Right lung (tissue), 10 donors: Measurements from ENCODE around the gene OR6P1. TPM values are rescaled to one million over a fixed set of nuclear protein-coding genes. Genes with fewer than 3 reads are reported as not detected.
A peak's percentile ranks its signal among the peaks of the same experiment; 100 is the strongest.

ENCODE experiments used
- DNase-seq, 2 donors: peaks; one replicate each; pipeline ENCODE4 v3.0.0-alpha.2; 2013
- long read RNA-seq, 8 donors: transcript quantifications; one replicate each; lab custom pipeline, GENCODE V29; 2026
- polyA plus RNA-seq, 5 donors: library from polyadenylated mRNA; unstranded; fragments of 120-200 nt; gene quantifications; one replicate each; pipeline versions ENCODE4 v1.2.1 to v1.2.3, GENCODE V29; 2013; ENCODE audit warnings: inconsistent platforms in 1 of 5, low replicate concordance in 1 of 5; ENCODE audit not compliant: insufficient read length in 5 of 5, insufficient read depth in 1 of 5

OR6P1 gene, protein sequence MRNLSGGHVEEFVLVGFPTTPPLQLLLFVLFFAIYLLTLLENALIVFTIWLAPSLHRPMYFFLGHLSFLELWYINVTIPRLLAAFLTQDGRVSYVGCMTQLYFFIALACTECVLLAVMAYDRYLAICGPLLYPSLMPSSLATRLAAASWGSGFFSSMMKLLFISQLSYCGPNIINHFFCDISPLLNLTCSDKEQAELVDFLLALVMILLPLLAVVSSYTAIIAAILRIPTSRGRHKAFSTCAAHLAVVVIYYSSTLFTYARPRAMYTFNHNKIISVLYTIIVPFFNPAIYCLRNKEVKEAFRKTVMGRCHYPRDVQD
- not detected for polyA plus RNA-seq
- long read RNA-seq, donor 1 = 0 reads
- long read RNA-seq, donor 2 = 0 reads
- long read RNA-seq, donor 3 = 0 reads
- long read RNA-seq, donor 4 = 0 reads
- long read RNA-seq, donor 5 = 0 reads
- long read RNA-seq, donor 6 = 0 reads
- long read RNA-seq, donor 7 = 0 reads
- long read RNA-seq, donor 8 = 0 reads

DNA sequence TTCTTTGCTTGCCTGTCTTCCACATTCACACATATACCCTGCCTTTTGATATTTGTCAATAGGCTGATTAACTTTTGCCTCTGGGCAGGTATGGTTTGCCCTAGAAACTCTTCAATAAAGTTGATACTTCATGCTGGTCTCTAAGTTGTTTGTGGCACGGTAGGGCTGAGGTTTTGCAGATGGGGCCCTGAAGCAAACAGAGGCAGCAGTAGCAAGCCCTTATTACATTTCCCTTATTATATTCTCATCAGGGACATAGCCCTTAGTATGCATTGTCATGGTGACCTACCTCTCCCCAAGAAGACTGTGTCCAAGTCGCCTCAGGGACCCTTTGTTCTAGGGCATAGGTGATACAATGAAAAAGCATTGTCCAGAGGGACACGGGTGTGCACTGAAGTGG is at the start of gene OR6P1:
OR6P1 (minus strand) TSS at position 101 of the 400 bp plus-strand sequence. CDS start 6,976 bp downstream, outside the sequence.
- DNase-seq = no peak

DNA sequence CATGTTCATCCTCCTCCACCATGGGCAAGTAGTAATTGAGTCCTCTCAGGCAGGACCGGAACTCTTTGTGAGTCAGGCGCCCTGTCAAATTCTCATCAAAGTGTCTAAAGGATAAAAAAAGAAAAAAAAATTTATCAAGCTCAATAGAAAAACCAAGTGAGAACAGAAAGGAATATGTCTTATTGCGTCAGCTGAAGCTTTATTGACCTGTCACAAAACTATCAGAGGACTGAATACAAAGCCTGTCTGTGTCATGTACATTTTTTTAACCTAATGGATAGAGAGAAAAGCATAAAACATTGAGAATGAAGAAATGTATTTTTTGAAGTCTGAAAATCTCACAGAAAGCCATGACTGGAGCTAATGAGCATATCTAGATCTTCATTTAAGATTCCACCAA is 43.4 kb upstream of the OR6P1 start:
- DNase-seq = no peak

DNA sequence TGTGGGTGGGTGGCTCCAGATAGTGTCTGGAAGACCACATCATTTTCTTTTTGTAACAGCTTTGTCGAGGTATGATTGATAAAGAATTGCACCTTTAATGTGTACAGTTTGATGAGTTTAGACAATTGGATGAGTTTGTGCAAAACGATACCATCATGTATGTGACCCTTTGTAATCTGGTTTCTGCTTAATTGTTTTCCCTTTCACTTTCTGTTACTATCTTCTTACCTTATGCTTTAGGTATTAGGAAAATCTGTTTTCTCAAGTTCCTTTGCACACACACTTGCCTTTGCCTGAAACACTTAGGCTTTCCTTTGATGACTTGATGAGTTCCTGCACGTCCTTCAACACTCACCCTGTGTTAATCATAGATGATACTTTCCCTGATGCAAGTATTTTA is 41.5 kb upstream of the OR6P1 start:
- DNase-seq = no peak

DNA sequence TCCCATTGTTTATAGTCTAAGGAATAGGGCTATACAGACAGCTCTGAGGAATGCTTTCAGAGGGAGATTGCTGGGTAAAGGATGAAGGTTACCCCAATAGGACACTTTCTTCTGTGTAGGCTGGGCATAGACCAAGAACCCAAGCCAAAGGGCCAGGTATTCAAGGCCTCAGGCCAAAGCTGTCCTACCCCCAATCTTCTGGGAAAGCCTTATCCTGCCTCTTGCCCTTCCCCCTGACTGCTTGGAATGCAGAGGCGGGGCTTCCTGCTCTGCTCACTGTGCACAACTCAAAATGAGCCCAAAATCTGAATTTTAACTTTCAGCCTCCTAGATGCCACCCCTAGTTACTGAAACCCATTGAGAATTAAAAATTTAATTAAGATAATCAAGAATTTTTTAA is 36.9 kb upstream of the OR6P1 start:
- no peak for DNase-seq

DNA sequence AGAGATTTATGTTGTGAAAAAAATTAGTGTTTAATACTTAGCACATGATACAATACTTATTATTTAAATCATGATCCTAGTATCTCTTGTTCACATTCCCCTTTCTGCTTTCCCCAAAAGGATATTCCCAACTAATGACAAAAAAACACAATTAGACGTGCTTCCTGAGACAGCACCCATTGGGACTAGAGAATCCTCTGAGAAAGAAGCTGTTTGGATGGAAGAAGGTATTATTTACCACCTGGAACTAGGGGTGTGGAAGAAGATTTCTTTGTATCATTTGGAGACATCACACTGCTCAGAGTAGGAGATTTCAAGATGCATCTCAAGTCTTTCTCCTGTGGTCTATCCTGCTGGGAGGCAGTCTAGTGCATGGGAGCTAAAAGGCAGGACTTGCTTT is 34.6 kb upstream of the OR6P1 start, which contains the start of gene OR10Z1:
OR10Z1 (plus strand) TSS at position 301 of the 400 bp plus-strand sequence. CDS start 1,171 bp downstream, outside the sequence.
- DNase-seq = no peak

DNA sequence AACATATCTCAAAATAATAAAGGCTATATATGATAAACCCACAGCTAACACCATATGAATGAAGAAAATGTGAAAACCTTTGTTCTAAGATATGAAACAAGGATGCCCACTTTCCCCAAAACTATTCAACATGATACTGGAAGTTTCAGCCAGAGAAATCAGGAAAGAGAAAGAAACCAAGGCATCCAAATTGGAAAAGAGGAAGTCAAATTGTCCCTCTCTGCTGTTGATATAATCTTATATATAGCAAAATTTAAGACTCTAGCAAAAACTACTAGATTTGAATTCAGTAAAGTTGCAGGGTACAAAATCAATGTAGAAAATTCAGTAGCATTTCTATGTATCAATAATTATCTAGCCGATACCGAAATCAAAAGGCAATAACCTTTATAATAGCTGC is 30.4 kb upstream of the OR6P1 start:
- no peak for DNase-seq

- DNase-seq = no peak
These were observed 16.6 kb upstream of the OR6P1 start for GRCh38 chr1:158586942-158587341.

- DNase-seq = no peak
These were observed 13.6 kb upstream of the OR6P1 start for GRCh38 chr1:158583962-158584361.

DNA sequence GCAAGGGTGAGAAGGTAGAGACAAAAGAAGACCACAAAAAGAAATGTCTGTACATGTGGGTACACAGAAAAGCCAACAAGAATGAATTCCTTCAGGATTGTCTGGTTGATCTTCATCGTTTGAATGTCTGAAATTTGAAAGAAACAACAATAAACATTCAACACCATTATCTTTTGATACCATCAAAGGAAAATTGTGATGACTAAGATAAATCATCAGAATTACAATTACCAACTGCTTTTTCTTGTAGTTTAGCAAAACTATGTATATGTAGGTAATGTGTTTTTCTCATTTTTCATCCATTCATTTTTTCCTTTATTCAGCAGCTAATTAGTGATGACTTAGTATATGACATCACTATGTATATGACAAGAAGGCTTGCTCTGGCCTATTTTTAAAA is 9.4 kb upstream of the OR6P1 start, which contains the start of gene OR10X1:
OR10X1 (minus strand) TSS at position 167 of the 400 bp plus-strand sequence; CDS start at position 167, 0 bp downstream.
- no peak for DNase-seq

GRCh38 chr1:158577561-158577960 is 7.2 kb upstream of the OR6P1 start:
- no peak for DNase-seq

GRCh38 chr1:158572226-158572625 is 1.8 kb upstream of the OR6P1 start:
- no peak for DNase-seq

- no peak for DNase-seq
These were observed 5.8 kb downstream of the OR6P1 start for GRCh38 chr1:158564608-158565007.

GRCh38 chr1:158563853-158564252 is 6.5 kb downstream of the OR6P1 start:
- no peak for DNase-seq

- DNase-seq = no peak
These were observed 10.7 kb downstream of the OR6P1 start for GRCh38 chr1:158559696-158560095.

DNA sequence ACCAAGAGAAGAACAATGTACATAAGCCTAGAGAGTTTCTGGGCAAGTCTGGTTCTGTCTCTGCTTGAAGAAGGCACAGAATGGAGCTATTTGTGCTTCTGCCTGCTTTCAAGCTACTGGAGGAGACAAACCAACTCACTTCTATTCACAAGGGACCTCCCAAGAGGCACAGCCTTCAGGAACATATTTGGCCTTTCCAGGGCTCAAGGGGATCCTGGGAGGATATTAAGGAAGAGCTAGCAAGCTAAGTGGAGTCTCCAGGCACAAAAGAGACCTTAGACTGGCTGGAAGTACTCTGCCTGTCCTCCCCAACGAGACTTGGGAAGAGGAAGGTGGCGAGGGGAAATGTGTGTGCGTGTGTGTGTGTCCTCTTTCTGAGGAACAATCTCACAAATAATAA is 16.0 kb downstream of the OR6P1 start, which contains the start of gene OR6Y1:
OR6Y1 (minus strand) TSS at position 54 of the 400 bp plus-strand sequence. CDS start 6,300 bp downstream, outside the sequence.
- no peak for DNase-seq

- no peak for DNase-seq
These were observed 18.1 kb downstream of the OR6P1 start for GRCh38 chr1:158552296-158552695.

GRCh38 chr1:158547533-158547932 is 22.8 kb downstream of the OR6P1 start:
- DNase-seq = no peak

- no peak for DNase-seq
These were observed 32.8 kb downstream of the OR6P1 start for GRCh38 chr1:158537609-158538008.

DNA sequence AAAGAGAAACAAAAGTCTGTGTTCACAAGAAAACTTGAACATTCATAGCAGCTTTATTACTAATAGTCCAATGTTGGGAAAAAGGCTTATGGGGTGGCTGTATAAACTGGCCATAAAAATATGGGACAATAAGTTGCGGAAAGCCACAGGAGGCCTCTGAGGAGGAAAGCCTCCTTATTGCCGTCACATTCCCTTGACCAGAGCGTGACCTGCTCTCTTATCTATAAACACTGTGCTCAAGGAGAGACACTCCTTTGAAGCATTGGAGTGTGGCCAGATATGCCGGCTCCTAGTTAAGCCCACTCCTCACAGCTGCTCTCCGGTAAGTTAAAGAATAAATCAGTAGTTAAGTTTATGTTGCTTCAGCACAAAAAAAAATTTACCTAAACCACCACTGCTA is 35.9 kb downstream of the OR6P1 start:
- DNase-seq = no peak

GRCh38 chr1:158527190-158527815 is 43.1 kb downstream of the OR6P1 start:
- peak in 1 of 2 donors; percentile 15 for DNase-seq

DNA sequence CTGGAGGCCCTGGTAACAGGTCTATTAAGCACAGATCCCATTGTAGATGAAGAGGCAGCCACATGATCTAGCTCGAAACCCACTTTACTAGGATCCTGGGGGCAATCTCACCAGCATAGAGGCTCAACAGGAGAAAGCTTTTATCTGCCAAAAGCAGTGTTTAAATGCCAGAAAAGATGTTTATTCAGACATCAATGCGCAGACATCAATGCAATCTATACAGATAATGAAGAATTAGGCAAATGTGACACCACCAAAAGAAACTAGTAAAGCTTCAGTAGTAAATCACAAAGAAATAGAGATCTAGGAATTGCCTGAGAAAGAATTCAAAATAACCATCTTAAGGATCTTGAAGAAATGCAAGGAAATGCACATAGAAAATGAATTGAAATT is 48.7 kb downstream of the OR6P1 start:
- DNase-seq = no peak

- no peak for DNase-seq
These were observed 49.3 kb downstream of the OR6P1 start for GRCh38 chr1:158520955-158521665.
